HEK293 (cell line): ENCODE measurements around the gene MST1R.

Experiments used
- CTCF ChIP-seq: fragments of 450-650 bp; formaldehyde crosslinking; IDR thresholded peaks from 2 replicates; pipeline ENCODE4 v1.5.1; 2016; ENCODE audit warnings: missing biosample characterization, missing genetic modification characterization
- KLF16 ChIP-seq: fragments of 450-650 bp; formaldehyde crosslinking; IDR thresholded peaks from 2 replicates; pipeline ENCODE4 v1.5.1; 2017; ENCODE audit warnings: missing biosample characterization, missing genetic modification characterization
- KLF7 ChIP-seq: fragments of 450-650 bp; formaldehyde crosslinking; IDR thresholded peaks from 2 replicates; pipeline ENCODE4 v1.5.1; 2016; ENCODE audit warnings: missing biosample characterization, missing genetic modification characterization, borderline replicate concordance
- KLF8 ChIP-seq: fragments of 450-650 bp; formaldehyde crosslinking; IDR thresholded peaks from 2 replicates; pipeline ENCODE4 v1.5.1; 2016; ENCODE audit warnings: missing biosample characterization, missing genetic modification characterization
- OSR2 ChIP-seq: fragments of 450-650 bp; formaldehyde crosslinking; IDR thresholded peaks from 2 replicates; pipeline ENCODE4 v1.5.1; 2016; ENCODE audit warnings: missing biosample characterization, missing genetic modification characterization
- SP3 ChIP-seq: fragments of 450-650 bp; formaldehyde crosslinking; IDR thresholded peaks from 2 replicates; pipeline ENCODE4 v1.5.1; 2016; ENCODE audit warnings: missing biosample characterization, missing genetic modification characterization
- TRIM28 ChIP-seq: IDR thresholded peaks from 2 replicates; pipeline ENCODE4 v1.6.1; 2011; ENCODE audit warnings: low read length, control low read depth, borderline replicate concordance
- ZBTB11 ChIP-seq: fragments of 450-650 bp; formaldehyde crosslinking; conservative IDR thresholded peaks from 2 replicates; pipeline ENCODE4 v1.5.1; 2016; ENCODE audit warnings: low read depth, missing biosample characterization, missing genetic modification characterization
- ZBTB17 ChIP-seq: fragments of 450-650 bp; formaldehyde crosslinking; IDR thresholded peaks from 2 replicates; pipeline ENCODE4 v1.5.1; 2016; ENCODE audit warnings: missing biosample characterization, missing genetic modification characterization
- ZBTB21 ChIP-seq: fragments of 450-650 bp; formaldehyde crosslinking; IDR thresholded peaks from 2 replicates; pipeline ENCODE4 v1.5.1; 2017; ENCODE audit warnings: missing biosample characterization, missing genetic modification characterization
- ZFP37 ChIP-seq: fragments of 450-650 bp; formaldehyde crosslinking; IDR thresholded peaks from 2 replicates; pipeline ENCODE4 v1.5.1; 2016; ENCODE audit warnings: missing biosample characterization, missing genetic modification characterization
- ZFP69B ChIP-seq: fragments of 450-650 bp; formaldehyde crosslinking; IDR thresholded peaks from 2 replicates; pipeline ENCODE4 v1.5.1; 2016; ENCODE audit warnings: missing biosample characterization, missing genetic modification characterization
- ZNF18 ChIP-seq: fragments of 450-650 bp; formaldehyde crosslinking; IDR thresholded peaks from 2 replicates; pipeline ENCODE4 v1.5.1; 2016; ENCODE audit warnings: missing biosample characterization, missing genetic modification characterization
- ZNF184 ChIP-seq: fragments of 450-650 bp; IDR thresholded peaks from 2 replicates; pipeline ENCODE4 v1.5.1; 2018; ENCODE audit warnings: missing biosample characterization, mild to moderate bottlenecking, missing genetic modification characterization
- ZNF19 ChIP-seq: fragments of 450-650 bp; formaldehyde crosslinking; IDR thresholded peaks from 2 replicates; pipeline ENCODE4; 2016; ENCODE audit warnings: missing biosample characterization, missing genetic modification characterization, low read depth
- ZNF214 ChIP-seq: fragments of 450-650 bp; formaldehyde crosslinking; IDR thresholded peaks from 2 replicates; pipeline ENCODE4 v1.5.1; 2017; ENCODE audit warnings: missing biosample characterization, mild to moderate bottlenecking, missing genetic modification characterization, borderline replicate concordance
- ZNF280D ChIP-seq: fragments of 450-650 bp; formaldehyde crosslinking; IDR thresholded peaks from 2 replicates; pipeline ENCODE4 v1.5.1; 2016; ENCODE audit warnings: missing biosample characterization, missing genetic modification characterization
- ZNF335 ChIP-seq: fragments of 450-650 bp; formaldehyde crosslinking; conservative IDR thresholded peaks from 2 replicates; pipeline ENCODE4 v1.5.1; 2016; ENCODE audit warnings: missing biosample characterization, missing genetic modification characterization
- ZNF341 ChIP-seq: fragments of 450-650 bp; formaldehyde crosslinking; IDR thresholded peaks from 2 replicates; pipeline ENCODE4; 2016; ENCODE audit warnings: low read depth, missing biosample characterization, missing genetic modification characterization
- ZNF391 ChIP-seq: fragments of 450-650 bp; formaldehyde crosslinking; IDR thresholded peaks from 2 replicates; pipeline ENCODE4 v1.5.1; 2016; ENCODE audit warnings: low read depth, missing biosample characterization, missing genetic modification characterization, borderline replicate concordance
- ZNF501 ChIP-seq: fragments of 450-650 bp; formaldehyde crosslinking; IDR thresholded peaks from 2 replicates; pipeline ENCODE4 v1.5.1; 2016; ENCODE audit warnings: missing biosample characterization, missing genetic modification characterization
- ZNF585B ChIP-seq: fragments of 450-650 bp; formaldehyde crosslinking; IDR thresholded peaks from 2 replicates; pipeline ENCODE4 v1.5.1; 2016; ENCODE audit warnings: missing biosample characterization, missing genetic modification characterization
- ZNF600 ChIP-seq: fragments of 450-650 bp; formaldehyde crosslinking; IDR thresholded peaks from 2 replicates; pipeline ENCODE4 v1.5.1; 2016; ENCODE audit warnings: missing biosample characterization, missing genetic modification characterization
- ZNF660 ChIP-seq: fragments of 450-650 bp; IDR thresholded peaks from 2 replicates; pipeline ENCODE4 v1.5.1; 2018; ENCODE audit warnings: missing biosample characterization, mild to moderate bottlenecking, missing genetic modification characterization
- ZNF677 ChIP-seq: fragments of 450-650 bp; IDR thresholded peaks from 2 replicates; pipeline ENCODE4 v1.5.0; 2018; ENCODE audit warnings: missing biosample characterization, mild to moderate bottlenecking, missing genetic modification characterization, moderate library complexity
- ZNF707 ChIP-seq: fragments of 450-650 bp; formaldehyde crosslinking; IDR thresholded peaks from 2 replicates; pipeline ENCODE4 v1.5.1; 2016; ENCODE audit warnings: missing biosample characterization, missing genetic modification characterization
- ZNF768 ChIP-seq: fragments of 450-650 bp; formaldehyde crosslinking; IDR thresholded peaks from 2 replicates; pipeline ENCODE4 v1.5.1; 2018; ENCODE audit warnings: missing biosample characterization, mild to moderate bottlenecking, missing genetic modification characterization
- ZNF792 ChIP-seq: fragments of 450-650 bp; formaldehyde crosslinking; IDR thresholded peaks from 2 replicates; pipeline ENCODE4 v1.5.1; 2016; ENCODE audit warnings: missing biosample characterization, missing genetic modification characterization
- ZSCAN18 ChIP-seq: fragments of 450-650 bp; formaldehyde crosslinking; IDR thresholded peaks from 2 replicates; pipeline ENCODE4 v1.5.1; 2016; ENCODE audit warnings: missing biosample characterization, missing genetic modification characterization

MST1R gene

GRCh38 chr3:49939858-49940666 lies 36.4 kb upstream of the MST1R start, which contains the start of gene RBM6 (continued):
- 0 out of 2 replicates have a peak, but pooled peaks have one; percentile 50 for TF ChIP-seq ZNF792 (tag by site-specific recombination)
- no peak for TF ChIP-seq ZNF19
- TF ChIP-seq ZNF214 (tag by site-specific recombination): no peak
- no peak for TF ChIP-seq ZNF585B
- TF ChIP-seq ZNF707 (tag by site-specific recombination): no peak
- TF ChIP-seq ZFP37: peak; percentile 74; the same call in 1 of the 2 replicates
- peak; percentile 93 for TF ChIP-seq ZBTB11 (tag by site-specific recombination)
- peak; percentile 64; the same call in 1 of the 2 replicates for TF ChIP-seq KLF7
- TF ChIP-seq ZNF341 (tag by site-specific recombination): peak; percentile 90
- TF ChIP-seq OSR2: peak; percentile 15; the same call in 1 of the 2 replicates
- TF ChIP-seq ZNF335 (tag by site-specific recombination): peak; percentile 96
- peak; percentile 71 for TF ChIP-seq ZNF660 (tag by site-specific recombination)
- TF ChIP-seq CTCF (tag by site-specific recombination): peak; percentile 71
- TF ChIP-seq ZBTB17: peak; percentile 84
- no peak for TF ChIP-seq ZSCAN18 (tag by site-specific recombination)
- TF ChIP-seq ZFP69B: 0 out of 2 replicates have a peak, but pooled peaks have one; percentile 50
- TF ChIP-seq ZNF18 (tag by site-specific recombination): 0 out of 2 replicates have a peak, but pooled peaks have one; percentile 12
- peak; percentile 57; the same call in 1 of the 2 replicates for TF ChIP-seq TRIM28
- peak; percentile 91 for TF ChIP-seq ZNF600 (tag by site-specific recombination)
- no peak for TF ChIP-seq ZBTB21 (tag by site-specific recombination)
- peak; percentile 94 for TF ChIP-seq ZNF677
- peak; percentile 88 for TF ChIP-seq SP3 (tag by site-specific recombination)
- TF ChIP-seq ZNF501: peak; percentile 92
- peak; percentile 92 for TF ChIP-seq KLF16 (tag by site-specific recombination)
- no peak for TF ChIP-seq ZNF280D (tag by site-specific recombination)
- peak; percentile 90; the same call in 1 of the 2 replicates for TF ChIP-seq KLF8
- TF ChIP-seq ZNF184: no peak
- 0 out of 2 replicates have a peak, but pooled peaks have one; percentile 3 for TF ChIP-seq ZNF768
- peak; percentile 59; the same call in 1 of the 2 replicates for TF ChIP-seq ZNF391
